Measurements from ENCODE around the gene OR52B4.
"Not testable (repeated sequence)": the region's sequence is repeated elsewhere in the genome, so short reads cannot be mapped to it uniquely, and the experiment has no call there.

The OR52B4 gene

GRCh38 chr11:4370166-4370565 lies 2.0 kb upstream of the OR52B4 start:
- no peak for DNase-seq
- Histone ChIP-seq H3K27ac (ENCODE audit: insufficient read depth, low read length, poor library complexity, severe bottlenecking) (no peak overlapping the region), H3K4me1 (ENCODE audit: control insufficient read depth, insufficient read depth, low read length, poor library complexity, severe bottlenecking) (no peaks in the 10 kb centered on the region), H3K27me3 (replicated peaks; ENCODE audit: control insufficient read depth, insufficient read depth, low read length, poor library complexity, severe bottlenecking) (no peaks in the 10 kb centered on the region), H3K9me3 (ENCODE audit: control insufficient read depth, low read length) (no peaks in the 10 kb centered on the region), H3K36me3 (ENCODE audit: control insufficient read depth, insufficient read depth, low read length) (no peaks in the 10 kb centered on the region), H3K4me3 (ENCODE audit: insufficient read depth, low read depth, low read length, poor library complexity, severe bottlenecking) (no peak overlapping the region)

- not testable (repeated sequence) for H3K36me3 ChIP-seq (ENCODE audit: control insufficient read depth, insufficient read depth, low read length); H3K27ac ChIP-seq (ENCODE audit: insufficient read depth, low read length, poor library complexity, severe bottlenecking); H3K9me3 ChIP-seq (ENCODE audit: control insufficient read depth, low read length); H3K4me1 ChIP-seq (ENCODE audit: control insufficient read depth, insufficient read depth, low read length, poor library complexity, severe bottlenecking); H3K4me3 ChIP-seq (ENCODE audit: insufficient read depth, low read depth, low read length, poor library complexity, severe bottlenecking); DNase-seq; H3K27me3 ChIP-seq (replicated peaks; ENCODE audit: control insufficient read depth, insufficient read depth, low read length, poor library complexity, severe bottlenecking)
Measured at GRCh38 chr11:4348142-4348541, 20.0 kb downstream of the OR52B4 start.

GRCh38 chr11:4345366-4345765 lies 22.8 kb downstream of the OR52B4 start:
- H3K9me3 ChIP-seq (ENCODE audit: control insufficient read depth, low read length); H3K4me1 ChIP-seq (ENCODE audit: control insufficient read depth, insufficient read depth, low read length, poor library complexity, severe bottlenecking); H3K36me3 ChIP-seq (ENCODE audit: control insufficient read depth, insufficient read depth, low read length); H3K27ac ChIP-seq (ENCODE audit: insufficient read depth, low read length, poor library complexity, severe bottlenecking); H3K4me3 ChIP-seq (ENCODE audit: insufficient read depth, low read depth, low read length, poor library complexity, severe bottlenecking); H3K27me3 ChIP-seq (replicated peaks; ENCODE audit: control insufficient read depth, insufficient read depth, low read length, poor library complexity, severe bottlenecking); DNase-seq: not testable (repeated sequence)

GRCh38 chr11:4334356-4334755 lies 33.8 kb downstream of the OR52B4 start:
- not testable (repeated sequence) for H3K27ac ChIP-seq (ENCODE audit: insufficient read depth, low read length, poor library complexity, severe bottlenecking); DNase-seq; H3K4me3 ChIP-seq (ENCODE audit: insufficient read depth, low read depth, low read length, poor library complexity, severe bottlenecking)

More at GRCh38 chr11:4334356-4334755, 33.8 kb downstream of the OR52B4 start:
- not testable (repeated sequence) for H3K4me1 ChIP-seq (ENCODE audit: control insufficient read depth, insufficient read depth, low read length, poor library complexity, severe bottlenecking); H3K36me3 ChIP-seq (ENCODE audit: control insufficient read depth, insufficient read depth, low read length); H3K9me3 ChIP-seq (ENCODE audit: control insufficient read depth, low read length); H3K27me3 ChIP-seq (replicated peaks; ENCODE audit: control insufficient read depth, insufficient read depth, low read length, poor library complexity, severe bottlenecking)

All from effector memory CD4-positive, alpha-beta T cell (primary cell).